Hematopoietic multipotent progenitor cell treated with erythropoietin and hydrocortisone succinate and interleukin-3 and kit ligand, for 15 days (in vitro differentiated cells): ENCODE data around the gene VAT1L.

ENCODE experiments used
- DNase-seq: peaks from one replicate; pipeline ENCODE4 v3.0.0-alpha.2; 2015; ENCODE audit warnings: low spot score

The VAT1L gene

DNA sequence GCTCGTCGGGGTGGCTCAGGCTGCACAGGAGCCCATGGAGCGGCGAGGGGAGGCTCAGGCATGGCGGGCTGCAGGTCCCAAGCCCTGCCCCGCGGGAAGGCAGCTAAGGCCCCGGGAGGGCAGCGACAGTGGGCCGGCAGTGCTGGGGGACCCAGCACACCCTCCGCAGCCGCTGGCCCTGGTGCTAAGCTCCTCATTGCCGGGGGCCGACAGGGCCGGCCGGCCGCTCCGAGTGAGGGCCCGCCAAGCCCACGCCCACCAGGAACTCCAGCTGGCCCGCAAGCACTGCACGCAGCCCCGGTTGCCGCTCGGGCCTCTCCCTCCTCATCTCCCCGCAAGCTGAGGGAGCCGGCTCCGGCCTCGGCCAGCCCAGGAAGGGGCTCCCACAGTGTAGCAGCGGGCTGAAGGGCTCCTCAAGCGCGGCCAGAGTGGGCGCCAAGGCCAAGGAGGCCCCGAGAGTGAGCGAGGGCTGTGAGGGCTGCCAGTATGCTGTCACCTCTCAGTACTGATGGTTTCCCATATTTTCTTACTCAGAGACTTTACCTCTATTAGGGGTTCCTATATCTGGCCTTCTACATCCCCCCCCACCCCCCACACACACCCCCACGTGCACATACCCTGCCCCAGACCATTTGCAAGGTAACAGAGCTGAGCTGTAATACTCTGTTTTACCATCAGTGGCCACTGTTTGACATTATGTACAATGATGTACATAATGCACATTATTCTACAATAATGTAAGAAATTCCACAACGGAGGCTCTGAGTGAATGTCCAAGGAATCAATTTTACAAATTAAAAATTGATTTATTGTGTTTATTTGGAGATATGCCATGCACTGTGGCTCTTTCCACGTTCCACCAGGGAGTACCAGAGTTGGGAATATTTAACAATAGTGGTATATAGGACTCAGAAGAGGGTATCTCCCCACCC, 3.7 kb upstream of the VAT1L start:
- DNase-seq: no peak

DNA sequence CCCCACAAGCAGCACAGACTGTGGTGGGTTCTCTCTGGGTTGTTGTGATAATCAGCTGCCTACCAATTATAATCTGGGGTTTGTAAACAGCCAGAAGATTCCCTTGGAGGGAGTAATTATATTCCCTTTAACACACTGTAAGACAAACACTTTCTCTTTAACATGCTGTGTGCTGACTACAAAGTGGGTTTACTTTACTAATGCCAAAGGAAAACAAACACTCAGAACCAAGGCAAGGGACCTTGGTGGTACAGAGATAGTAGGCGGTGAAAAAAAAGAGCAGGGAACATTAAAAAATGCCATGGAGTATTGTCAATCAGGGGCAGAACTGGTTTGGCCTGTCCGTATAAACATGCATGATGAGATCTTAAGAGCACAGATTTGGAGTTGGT, 3.0 kb upstream of the VAT1L start:
- no peak for DNase-seq

DNA sequence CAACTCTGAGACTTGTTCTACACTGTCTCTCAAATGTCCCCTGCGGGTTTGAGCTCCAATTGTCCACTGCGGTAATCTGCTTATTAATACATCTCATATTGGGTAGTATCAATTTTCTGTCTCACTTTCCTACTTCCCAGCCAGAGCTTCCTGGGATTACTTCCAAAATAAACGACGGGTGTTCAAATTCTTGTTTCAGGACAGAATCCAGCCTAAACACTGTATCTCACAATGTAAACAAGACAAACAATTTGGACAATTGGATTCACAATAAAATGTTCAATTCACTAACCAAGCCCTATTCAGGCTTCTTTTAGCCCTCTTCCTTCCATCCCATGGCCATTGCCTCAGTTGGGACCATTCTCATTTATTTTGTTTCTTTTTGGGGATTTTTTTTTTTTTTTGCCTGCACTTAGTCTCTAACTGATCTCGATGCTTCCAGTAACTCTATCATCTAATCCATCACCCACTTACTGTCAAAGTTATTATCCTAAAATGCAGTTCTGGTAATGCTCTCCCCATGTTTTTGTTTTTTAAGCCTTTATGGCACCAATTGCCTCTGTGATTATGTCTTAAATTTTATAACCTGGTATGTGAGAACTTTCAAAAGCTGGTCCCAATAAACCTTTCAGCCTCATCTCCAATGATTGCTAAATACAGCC, 2.0 kb upstream of the VAT1L start:
- no peak for DNase-seq

DNA sequence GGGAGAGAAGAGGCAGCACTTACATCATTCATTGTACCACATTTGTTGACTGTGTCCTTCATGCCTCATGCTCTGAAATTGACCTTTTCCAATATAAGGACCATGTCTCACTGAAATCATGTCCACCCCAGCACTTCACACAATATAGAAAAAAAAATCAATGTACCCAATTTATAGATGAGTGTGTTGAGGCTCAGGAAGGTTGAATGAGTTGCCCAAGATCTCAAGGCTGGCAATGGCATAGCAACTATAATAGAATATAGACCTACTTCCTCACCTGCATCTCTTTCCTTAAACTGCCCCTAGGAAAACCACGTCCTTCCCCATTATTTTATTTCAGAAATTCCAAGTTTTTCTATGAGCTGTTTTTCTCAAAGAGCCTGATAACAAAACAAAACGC, 912 bp upstream of the VAT1L start:
- DNase-seq: no peak

DNA sequence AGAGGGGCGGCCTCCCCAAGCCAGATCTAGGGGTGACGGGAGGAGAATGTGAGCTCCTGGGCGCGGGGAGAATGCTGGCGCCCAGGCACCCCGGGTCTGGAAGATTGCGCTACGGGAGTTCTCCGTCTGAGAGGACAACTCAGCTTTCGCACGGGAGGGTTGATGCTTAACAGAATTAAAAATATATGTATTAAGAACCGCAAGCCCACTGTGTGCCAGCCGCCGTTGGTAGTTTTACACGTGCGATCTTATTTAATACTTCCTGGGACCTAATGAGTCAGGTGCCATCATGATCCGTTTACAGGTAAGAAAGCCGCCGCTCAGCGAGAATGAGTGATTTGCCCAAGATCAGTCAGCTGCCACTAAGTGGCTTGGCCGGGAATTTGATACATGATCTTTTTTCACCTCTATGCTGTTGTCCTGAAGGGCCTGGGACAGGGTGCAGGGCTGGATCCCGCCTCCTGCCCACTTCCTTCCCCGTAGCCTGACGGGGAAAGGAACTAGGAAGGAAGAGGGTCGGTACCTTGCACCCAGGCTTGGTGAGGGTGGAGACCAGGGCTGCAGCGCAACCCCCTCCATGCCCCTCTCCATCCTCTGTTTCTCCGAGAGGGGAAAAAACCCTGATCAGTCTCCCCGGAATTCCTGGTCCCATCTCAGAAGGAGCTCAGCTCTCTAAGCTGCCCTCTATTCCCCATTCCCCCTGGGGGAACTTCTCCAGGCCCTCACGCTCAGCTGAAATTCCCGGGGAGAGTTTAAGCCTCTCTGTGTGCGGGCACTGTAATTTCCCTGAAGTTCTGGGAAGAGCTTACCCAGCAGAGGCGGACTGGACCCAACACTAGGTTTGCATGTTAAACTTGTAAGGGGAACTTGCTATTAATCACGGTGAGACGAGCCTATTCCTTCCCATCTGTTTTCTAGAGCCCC, 983 bp downstream of the VAT1L start:
- no peak for DNase-seq

DNA sequence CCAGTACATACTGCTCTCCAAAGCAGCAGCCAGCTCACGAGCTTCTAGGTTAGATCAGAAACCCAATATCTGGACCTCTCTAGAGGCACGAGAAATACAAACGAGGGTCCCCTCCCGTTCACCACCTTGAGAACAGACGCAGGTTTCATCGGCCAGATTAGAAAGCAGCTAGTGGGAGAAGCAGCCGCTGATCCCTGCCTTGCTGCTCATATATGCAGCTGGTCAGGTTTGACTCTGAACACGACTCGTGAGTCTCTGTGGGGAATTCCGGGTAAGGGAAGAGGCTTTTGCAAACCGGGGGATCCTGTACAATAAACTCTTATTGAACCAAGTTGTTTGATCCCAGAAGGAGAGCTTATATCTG, 1.6 kb downstream of the VAT1L start:
- DNase-seq: no peak

DNA sequence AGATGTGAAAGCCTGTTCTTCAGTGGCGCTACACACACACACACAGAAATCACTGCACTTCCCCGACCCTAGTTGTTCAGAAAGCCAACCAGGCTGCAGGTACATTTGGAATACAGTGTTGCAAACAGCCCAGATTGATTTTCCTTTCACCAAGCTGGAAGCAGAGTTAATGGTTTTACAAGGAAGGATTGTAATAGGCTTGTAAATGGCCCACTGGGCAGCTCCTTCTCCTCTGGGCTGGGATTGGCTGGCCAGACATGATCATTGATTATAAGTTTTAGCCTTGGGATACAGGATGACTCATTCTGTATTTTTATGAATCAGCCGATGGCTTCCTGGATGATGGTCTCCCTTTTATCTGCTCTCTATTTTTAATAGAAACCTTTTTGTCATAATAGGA, 2.5 kb downstream of the VAT1L start:
- no peak for DNase-seq

DNA sequence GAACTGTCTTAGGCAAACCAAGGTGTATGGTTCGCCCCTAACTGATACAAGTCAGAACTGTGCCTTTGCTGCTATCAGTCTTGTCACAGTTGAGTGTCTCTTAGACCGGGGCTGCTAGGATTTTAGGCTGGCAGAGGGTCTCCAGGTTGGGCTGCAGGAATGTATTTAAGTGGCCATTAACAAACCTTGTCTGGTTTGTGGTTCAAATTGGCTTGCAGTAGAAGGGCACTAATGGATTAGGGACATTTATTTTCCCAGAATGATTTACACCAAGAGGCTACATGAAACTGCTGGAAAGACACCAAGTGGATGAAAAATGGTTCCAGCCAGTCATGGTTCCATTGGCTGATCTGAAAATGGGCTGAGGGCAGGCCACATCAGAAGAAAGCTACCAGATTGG, 5.1 kb downstream of the VAT1L start:
- DNase-seq: no peak

DNA sequence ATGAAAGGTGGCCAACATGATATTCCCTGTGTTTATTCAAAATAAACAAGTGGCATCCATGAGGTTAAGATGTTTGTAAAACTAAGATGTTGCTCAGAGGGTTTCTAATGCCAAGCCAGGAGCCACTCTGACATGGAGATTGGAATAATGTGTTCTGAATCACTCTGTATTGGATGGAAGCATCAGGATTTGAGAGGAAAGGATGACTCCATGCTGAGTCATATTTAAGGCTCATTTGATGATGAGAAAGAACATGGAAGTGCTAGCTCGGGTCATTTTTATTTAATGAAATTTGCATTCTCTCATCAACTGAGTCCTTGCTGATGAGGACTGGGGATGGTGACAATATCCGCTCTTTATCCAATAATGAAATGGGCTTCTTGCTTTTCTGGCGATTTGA, 6.2 kb downstream of the VAT1L start:
- no peak for DNase-seq

DNA sequence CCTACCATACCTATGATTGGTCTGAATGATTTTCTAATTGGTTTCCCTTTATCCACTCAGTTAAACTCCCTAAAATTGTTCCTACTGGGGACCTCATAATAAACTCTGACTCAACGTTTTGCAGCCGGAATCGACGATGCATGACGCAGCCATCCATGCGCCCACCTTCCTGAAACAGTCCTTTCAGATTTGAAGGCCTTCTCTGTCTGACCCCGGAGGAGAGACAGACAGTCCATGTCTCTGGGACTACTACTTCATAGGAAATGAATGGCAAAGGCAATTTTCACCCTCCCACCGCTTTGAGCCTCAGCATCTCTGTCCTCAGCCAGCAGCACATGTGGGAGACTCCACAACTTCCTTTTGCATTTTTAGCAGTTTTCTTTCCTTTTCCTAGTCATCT, 13.5 kb downstream of the VAT1L start:
- DNase-seq: no peak

DNA sequence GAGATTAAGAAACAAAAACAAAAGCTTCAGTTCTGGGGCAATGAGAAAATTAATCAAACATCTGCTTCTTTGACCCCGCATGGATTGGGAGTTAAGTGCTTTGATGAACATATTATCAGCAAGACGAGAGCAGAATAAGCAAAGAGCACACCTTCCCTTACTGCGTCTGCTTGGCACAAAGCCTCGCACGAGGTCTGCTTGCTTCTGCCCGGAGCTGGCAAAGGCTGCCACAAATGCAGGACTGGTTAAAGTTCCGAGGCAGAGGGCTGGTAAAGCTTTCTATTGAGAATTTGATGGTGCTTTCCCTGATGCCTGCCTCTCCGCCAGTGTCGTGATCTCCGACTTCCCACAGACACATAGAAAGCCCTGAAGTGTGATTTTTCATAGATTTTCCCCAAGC, 17.0 kb downstream of the VAT1L start:
- no peak for DNase-seq

DNA sequence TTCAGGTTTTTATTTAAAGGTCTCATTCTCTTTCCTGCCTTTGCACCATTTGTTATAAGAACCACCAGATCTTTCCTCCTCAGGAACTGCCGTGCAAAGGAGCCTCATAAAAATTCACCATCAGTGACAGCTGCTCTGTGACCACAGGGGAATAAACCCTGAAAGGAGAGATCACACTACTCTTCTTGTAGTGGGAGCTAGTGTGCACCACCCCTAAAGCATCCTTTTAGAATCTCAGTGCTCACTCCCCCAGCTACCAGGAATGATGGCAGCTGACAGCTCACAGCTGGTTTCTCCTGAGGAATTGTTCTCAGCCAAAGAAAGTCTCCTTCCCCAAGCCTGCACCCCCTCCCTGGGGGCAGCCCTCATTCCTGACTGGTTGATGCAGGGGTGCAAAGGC, 18.7 kb downstream of the VAT1L start:
- no peak for DNase-seq

DNA sequence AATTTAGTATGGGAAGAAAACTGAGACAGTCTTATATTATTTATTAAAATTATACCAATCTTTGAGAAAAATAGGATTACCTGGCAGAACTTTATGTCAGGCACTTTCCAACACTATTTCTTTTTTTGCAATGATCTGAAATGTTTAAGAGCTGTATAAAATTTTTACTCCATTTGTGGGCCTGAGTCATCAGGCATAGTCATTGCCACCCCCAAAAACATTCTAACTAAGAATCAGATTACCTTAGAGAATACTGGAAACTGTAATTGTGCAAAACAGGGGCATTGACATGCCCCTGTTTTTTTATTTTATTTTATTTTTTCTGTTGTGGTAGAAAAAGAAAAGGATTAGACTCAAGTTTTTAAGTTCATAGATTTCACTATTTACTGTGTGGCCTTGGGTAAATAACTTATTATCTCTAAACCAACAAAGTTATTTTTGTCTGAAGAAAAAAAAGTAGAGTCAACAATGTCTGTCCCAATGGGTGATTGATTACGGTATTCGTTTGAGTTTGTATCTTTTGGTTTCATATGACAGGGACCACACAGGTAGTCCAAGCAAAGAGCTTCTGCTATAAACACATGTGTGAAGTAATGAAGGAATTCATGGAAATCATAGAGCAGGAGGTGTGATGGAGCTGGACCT, 24.6 kb downstream of the VAT1L start:
- DNase-seq: no peak

DNA sequence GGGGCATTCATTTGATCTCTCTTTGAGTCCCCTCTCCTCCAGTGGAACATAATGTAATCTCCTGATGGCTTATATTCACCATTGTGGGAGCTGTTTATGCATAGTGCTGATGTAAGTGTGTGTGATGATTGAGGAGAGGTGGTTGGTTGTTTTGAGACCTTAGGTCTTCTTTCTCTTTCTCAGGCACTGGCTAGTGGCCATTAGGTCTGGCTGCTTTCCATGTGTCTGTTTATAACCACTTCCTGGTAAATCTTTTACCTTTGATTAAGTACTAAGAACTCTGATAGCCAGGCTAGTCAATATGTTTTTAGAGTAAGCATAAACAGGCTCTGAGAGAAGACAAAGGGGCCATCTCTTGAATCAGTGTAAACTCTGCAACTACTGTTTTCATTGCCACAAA, 27.9 kb downstream of the VAT1L start:
- no peak for DNase-seq

DNA sequence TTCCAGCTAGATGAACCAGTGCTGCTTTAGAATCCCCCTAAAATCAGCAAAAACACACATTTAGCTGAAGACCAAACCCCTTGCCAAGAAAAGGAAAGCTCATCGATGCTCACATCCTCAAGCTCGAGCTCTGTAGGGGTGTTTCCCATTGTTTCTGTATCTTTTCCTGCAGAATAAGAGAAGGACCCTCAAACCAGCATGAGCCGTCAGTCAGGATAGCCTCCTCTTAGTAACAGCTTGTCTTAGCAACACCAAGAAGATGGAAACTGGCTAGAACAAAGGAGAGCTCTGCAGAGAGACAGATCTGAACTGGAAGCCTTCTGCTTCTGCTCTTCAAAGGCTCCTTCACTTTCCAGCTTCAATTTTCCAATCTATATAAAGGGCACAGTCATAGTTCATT, 32.0 kb downstream of the VAT1L start:
- no peak for DNase-seq

DNA sequence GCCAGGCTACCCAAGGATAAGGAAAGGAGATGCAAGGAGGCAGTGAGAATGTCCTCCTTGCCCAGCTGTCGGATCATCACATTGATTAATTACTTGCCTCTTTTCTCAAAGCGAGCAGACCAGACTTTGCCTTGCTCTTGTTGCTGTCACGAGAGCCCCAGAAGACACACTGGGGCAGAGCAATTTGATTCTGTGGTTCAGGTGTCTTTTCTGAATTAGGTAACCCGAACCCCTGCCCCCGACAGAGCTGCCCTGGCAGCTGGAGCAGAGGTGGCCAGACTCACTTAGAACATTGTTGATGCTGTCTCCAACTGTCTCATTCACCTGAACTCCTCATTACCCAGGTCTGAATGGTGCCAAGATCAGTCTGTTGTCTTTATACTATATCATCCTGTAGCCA, 34.3 kb downstream of the VAT1L start:
- DNase-seq: no peak

DNA sequence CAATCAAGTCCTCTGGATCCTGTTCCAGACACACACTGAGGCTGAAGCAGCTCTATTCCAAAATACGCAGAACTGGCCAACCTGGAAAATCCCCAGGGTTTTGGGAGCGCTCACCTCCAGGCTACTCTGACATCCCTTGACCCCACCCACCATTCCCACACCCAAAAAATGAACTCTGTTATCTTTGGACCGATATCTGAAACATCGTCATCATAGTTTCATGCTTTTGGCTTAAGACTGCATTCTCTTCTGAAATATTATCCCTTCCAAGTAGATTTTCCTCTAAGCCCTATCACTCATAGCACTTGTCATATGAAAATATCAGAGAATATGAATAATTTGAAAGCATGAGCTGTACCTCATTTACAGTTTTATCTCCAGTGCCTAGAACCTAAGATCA, 34.7 kb downstream of the VAT1L start:
- DNase-seq: no peak

DNA sequence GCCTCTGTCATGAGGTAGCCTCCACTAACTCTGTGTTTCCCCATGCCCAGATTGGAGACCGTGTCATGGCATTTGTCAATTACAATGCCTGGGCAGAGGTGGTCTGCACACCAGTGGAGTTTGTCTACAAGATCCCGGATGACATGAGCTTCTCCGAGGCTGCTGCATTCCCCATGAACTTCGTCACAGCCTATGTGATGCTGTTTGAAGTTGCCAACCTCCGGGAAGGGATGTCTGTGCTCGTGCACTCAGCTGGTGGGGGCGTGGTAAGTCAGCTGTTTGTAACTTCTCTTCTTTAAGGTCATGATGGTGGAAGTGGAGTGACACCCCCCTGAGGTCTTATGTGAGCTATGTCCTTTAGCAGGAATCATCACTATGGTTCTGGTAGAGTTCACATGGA, 36.8 kb downstream of the VAT1L start:
- DNase-seq: no peak

DNA sequence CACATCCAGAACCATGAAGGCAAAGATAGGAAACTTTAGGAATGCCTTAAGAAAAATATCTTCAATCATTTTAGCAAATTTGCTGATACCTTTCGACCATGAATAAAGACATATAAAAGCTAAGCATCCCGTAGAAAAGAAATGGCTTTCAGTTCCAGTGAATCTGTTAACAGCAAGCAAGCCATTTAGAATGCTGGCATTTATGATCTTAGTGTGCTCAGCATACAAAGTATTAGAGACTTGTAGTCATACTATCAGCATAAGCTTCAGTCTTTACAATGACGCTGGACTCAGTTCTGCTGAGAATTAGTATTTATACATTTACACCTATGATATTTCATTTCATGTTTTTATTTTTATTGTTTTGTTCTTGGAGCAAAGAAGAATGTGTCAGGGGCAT, 38.7 kb downstream of the VAT1L start:
- no peak for DNase-seq

DNA sequence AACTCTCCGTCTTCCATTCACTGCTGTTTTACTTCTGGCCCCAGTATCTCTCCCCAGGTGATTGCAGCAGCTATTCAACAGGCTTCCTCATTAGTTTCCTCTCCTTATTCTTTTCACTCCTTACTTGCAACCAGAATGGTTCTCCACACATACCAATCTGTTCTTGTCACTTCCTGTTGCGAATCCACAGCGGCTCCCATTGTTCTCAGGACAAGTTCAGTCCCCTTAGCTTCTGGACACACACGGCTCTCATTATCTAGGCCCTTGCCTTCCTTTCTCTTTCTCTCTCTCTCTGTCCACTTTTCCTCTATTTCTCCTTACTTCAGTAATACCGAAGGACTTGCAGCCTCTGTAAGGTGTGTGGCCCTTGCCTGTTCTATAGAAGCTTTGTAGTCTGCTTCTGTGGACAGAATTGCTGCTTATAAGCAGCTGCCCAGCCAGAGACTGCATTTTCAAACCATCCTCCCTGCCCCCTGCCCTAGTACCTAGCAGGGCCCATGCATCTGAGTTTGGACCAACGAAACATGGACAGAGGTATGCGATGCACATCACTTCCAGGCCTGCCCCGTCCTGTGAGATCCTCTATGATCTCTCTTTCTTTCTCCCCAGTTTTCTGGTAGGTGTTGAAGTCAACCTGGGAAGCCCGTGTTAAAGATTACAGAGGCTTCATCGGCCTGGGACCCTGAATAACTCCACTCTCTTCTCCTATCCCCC, 45.7 kb downstream of the VAT1L start:
- no peak for DNase-seq
